ENCODE results near the gene UNC93B1. TPM values are rescaled to one million over a fixed set of nuclear protein-coding genes. Genes with fewer than 3 reads are reported as not detected.

Gene UNC93B1
- total and polyA plus RNA-seq, 2 of the 13 experiments (the other 11 are each of a cell fraction or from before 2014, with no cell fraction given) = 8.8 to 18.9 TPM

DNA sequence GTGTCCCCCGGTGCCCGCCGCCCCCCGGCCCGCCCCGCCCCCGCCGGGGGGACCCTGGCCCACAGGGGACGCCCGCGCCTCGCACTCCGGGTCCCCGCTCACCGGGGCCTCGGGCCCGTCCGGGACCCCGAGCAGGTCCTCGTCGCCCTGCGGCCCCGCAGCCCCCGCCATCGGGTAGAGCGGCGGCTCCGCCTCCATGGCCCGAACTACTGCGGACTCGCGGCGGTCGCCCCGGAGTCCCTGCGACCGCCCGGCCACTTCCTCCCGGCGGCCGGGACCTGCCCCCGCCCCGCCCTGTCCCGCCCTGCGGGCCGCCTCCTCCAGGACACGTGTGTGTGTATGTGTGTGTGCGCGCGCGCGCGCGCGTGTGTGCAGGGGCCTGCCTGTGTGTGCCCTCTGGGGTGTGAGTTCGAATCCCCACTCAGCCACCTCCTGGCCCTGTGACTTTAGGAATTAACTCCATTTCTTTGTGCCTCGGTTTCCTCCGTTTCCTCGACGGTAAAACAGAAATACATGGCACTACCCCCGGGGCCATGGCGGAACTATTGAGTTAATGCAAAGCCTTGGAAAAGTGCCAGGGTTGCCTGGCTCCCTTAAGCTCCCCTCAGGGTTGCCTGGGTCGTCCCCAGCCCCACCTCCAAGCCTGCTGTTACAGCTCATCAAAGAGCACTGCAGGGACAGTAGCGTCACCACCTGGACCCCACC, at the start of gene UNC93B1 (continued):
- TF ChIP-seq, protein P1, sequence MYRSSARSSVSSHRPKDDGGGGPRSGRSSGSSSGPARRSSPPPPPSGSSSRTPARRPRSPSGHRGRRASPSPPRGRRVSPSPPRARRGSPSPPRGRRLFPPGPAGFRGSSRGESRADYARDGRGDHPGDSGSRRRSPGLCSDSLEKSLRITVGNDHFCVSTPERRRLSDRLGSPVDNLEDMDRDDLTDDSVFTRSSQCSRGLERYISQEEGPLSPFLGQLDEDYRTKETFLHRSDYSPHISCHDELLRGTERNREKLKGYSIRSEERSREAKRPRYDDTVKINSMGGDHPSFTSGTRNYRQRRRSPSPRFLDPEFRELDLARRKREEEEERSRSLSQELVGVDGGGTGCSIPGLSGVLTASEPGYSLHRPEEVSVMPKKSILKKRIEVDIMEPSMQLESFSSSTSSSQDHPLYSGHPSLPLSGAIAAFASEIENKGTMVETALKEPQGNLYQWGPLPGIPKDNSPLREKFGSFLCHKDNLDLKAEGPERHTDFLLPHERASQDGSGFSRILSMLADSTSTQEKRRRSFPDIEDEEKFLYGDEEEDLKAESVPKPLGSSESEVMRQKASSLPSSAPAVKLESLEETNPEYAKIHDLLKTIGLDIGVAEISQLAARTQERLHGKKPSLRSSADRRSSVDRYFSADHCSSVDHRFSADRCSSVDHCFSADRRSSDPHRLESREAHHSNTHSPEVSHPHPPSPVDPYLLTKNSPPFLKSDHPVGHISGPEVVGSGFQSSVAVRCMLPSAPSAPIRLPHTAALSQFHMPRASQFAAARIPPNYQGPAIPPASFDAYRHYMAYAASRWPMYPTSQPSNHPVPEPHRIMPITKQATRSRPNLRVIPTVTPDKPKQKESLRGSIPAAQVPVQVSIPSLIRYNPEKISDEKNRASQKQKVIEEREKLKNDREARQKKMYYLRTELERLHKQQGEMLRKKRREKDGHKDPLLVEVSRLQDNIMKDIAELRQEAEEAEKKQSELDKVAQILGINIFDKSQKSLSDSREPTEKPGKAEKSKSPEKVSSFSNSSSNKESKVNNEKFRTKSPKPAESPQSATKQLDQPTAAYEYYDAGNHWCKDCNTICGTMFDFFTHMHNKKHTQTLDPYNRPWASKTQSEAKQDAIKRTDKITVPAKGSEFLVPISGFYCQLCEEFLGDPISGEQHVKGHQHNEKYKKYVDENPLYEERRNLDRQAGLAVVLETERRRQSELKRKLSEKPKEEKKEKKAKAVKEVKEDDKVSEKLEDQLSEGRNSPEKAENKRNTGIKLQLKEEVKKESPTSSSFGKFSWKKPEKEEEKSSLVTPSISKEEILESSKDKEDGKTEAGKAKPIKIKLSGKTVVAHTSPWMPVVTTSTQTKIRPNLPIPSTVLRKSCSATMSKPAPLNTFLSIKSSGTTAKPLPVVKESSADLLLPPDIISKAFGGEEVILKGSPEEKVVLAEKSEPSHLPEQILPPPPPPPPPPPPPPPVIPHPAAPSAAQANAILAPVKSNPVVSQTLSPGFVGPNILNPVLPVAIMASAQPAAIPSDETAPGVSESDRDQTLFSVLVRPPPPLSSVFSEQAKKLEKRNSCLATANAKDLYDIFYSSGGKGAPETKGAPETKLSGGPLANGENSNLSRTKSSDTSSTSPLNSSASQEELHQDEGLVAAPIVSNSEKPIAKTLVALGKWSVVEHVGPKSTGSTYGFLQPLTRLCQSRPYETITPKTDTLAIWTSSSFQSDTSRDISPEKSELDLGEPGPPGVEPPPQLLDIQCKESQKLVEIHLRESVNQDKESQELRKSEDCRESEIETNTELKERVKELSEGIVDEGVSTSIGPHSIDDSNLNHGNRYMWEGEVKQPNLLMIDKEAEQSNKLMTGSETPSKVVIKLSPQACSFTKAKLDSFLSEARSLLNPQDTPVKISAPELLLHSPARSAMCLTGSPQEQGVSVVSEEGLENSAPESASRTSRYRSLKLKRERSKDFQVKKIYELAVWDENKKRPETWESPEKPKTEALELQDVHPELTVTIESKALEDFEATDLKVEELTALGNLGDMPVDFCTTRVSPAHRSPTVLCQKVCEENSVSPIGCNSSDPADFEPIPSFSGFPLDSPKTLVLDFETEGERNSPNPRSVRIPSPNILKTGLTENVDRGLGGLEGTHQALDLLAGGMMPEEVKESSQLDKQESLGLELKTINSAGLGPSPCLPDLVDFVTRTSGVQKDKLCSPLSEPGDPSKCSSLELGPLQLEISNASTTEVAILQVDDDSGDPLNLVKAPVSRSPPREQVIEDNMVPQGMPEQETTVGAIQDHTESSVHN (CRISPR knock-in tag; IDR thresholded peaks at IDR 0.05) = no peak
- TF ChIP-seq, protein P2, sequence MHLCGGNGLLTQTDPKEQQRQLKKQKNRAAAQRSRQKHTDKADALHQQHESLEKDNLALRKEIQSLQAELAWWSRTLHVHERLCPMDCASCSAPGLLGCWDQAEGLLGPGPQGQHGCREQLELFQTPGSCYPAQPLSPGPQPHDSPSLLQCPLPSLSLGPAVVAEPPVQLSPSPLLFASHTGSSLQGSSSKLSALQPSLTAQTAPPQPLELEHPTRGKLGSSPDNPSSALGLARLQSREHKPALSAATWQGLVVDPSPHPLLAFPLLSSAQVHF (CRISPR knock-in tag; IDR thresholded peaks at IDR 0.05) = no peak
- TF ChIP-seq PTBP1 (IDR thresholded peaks at IDR 0.05; ENCODE audit: low read depth, low read length, poor library complexity, severe bottlenecking) (no peak), ZNF34 (CRISPR knock-in tag; IDR thresholded peaks at IDR 0.05; ENCODE audit: borderline replicate concordance) (no peak), HES4 (CRISPR knock-in tag; IDR thresholded peaks at IDR 0.05; ENCODE audit: borderline replicate concordance) (no peak), ZNF691 (CRISPR knock-in tag; IDR thresholded peaks at IDR 0.05; ENCODE audit: borderline replicate concordance, low read depth) (peak; percentile 29; the same call in 1 of the 2 replicates), TFDP1 (CRISPR knock-in tag; IDR thresholded peaks at IDR 0.05; ENCODE audit: borderline replicate concordance) (peak; percentile 64; the same call in 1 of the 2 replicates), ZNF879 (CRISPR knock-in tag; IDR thresholded peaks at IDR 0.05) (no peak), DBP (CRISPR knock-in tag; IDR thresholded peaks at IDR 0.05; ENCODE audit: not compliant biosample characterization) (no peak)
